Vagina (tissue), 2 donors: ENCODE data around the gene SPOCK1.

ENCODE experiments used
- POLR2A ChIP-seq, 2 donors: fragments of 450-650 bp; IDR thresholded peaks; one replicate each; pipeline ENCODE4 v1.6.1; 2017; ENCODE audit warnings: antibody characterized with exemption in 2 of 2, mild to moderate bottlenecking in 2 of 2, moderate library complexity in 2 of 2
- TF ChIP-seq, protein P1 (sequence below), 3 experiments: fragments of 450-650 bp in 2 of 3; fragments of 200-600 bp in 1 of 3; sonication (generic) in 1 of 3; IDR thresholded peaks; one replicate each; pipeline ENCODE4 v1.5.1; 2017 to 2019; ENCODE audit warnings: antibody characterized with exemption in 3 of 3, mild to moderate bottlenecking in 2 of 3, moderate library complexity in 2 of 3

DNA sequence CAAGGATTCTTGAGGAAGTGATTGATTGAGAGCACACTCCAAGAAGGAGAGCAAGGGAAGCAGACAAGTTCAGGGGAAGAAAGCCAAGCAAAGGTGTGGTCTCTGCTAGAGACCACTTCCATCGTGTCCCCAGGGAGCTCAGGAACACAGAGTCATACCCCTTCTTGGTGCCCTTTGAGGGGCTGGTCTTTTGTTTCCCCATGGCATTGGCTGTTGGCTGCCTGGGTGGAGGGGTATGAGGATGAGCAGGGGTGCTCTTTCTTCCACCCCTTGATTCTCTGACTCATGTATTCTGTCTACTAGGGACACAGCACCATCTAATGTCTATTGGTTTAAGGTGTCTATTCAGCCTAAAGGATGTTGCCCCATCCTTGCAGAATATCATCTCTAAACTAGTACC is 11.5 kb upstream of the SPOCK1 start:
- TF ChIP-seq, protein P1, sequence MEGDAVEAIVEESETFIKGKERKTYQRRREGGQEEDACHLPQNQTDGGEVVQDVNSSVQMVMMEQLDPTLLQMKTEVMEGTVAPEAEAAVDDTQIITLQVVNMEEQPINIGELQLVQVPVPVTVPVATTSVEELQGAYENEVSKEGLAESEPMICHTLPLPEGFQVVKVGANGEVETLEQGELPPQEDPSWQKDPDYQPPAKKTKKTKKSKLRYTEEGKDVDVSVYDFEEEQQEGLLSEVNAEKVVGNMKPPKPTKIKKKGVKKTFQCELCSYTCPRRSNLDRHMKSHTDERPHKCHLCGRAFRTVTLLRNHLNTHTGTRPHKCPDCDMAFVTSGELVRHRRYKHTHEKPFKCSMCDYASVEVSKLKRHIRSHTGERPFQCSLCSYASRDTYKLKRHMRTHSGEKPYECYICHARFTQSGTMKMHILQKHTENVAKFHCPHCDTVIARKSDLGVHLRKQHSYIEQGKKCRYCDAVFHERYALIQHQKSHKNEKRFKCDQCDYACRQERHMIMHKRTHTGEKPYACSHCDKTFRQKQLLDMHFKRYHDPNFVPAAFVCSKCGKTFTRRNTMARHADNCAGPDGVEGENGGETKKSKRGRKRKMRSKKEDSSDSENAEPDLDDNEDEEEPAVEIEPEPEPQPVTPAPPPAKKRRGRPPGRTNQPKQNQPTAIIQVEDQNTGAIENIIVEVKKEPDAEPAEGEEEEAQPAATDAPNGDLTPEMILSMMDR (IDR thresholded peaks at IDR 0.05) = no peak
- no peak for TF ChIP-seq POLR2A (IDR thresholded peaks at IDR 0.05)
